GM10248 (cell line): Measurements from ENCODE around the gene ANKRD37.

Source experiments
- CTCF ChIA-PET: fragments of 300-600 bp; sonication (Branson Sonifier 250); formaldehyde crosslinking; extraction: SDS; loops from one replicate; lab custom pipeline; 2021; ENCODE audit warnings: antibody characterized with exemption; lab: Yijun Ruan, JAX
- POLR2A ChIA-PET: fragments of 350-650 bp; sonication (Branson Sonifier 250); formaldehyde crosslinking; extraction: SDS; loops from one replicate; lab custom pipeline; 2020; ENCODE audit warnings: antibody characterized with exemption; lab: Yijun Ruan, JAX
- DNase-seq: peaks from one replicate; pipeline ENCODE4 v3.0.0; 2012; ENCODE audit errors: extremely low spot score
- TF ChIP-seq, protein P1 (sequence below): IDR thresholded peaks from 2 replicates; pipeline ENCODE4 v1.5.1; 2012; ENCODE audit warnings: mild to moderate bottlenecking, low read depth; ENCODE audit errors: extremely low read depth, missing control alignments, control extremely low read depth

ANKRD37 gene

DNA sequence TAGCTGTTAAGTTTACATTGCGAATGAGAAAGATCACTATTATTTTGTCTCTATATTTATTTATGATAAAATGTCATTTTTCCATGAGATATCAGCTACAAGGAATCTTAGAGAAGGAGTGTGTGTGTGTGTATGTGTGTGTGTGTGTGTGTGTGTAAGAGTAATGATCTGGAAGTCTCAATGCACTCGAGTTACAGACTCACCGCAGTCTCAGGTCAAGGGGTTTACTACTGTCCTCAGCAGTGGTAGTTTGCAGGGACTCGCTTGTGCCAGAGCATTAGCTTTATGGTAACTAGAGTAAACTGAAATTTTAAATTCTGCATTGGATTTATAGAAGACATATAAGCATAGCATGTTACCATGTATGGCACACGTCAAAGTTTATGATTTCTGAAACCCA lies 31.8 kb upstream of the ANKRD37 start:
- ChIA-PET POLR2A (no interaction called here), CTCF (interaction anchor here (0.8 to 1.4 kb wide), 5 partner anchors 9 to 20 kb away, joined by 3 to 6 read pairs (median 3); no protein-coding TSS in a partner anchor)
- TF ChIP-seq, protein P1, sequence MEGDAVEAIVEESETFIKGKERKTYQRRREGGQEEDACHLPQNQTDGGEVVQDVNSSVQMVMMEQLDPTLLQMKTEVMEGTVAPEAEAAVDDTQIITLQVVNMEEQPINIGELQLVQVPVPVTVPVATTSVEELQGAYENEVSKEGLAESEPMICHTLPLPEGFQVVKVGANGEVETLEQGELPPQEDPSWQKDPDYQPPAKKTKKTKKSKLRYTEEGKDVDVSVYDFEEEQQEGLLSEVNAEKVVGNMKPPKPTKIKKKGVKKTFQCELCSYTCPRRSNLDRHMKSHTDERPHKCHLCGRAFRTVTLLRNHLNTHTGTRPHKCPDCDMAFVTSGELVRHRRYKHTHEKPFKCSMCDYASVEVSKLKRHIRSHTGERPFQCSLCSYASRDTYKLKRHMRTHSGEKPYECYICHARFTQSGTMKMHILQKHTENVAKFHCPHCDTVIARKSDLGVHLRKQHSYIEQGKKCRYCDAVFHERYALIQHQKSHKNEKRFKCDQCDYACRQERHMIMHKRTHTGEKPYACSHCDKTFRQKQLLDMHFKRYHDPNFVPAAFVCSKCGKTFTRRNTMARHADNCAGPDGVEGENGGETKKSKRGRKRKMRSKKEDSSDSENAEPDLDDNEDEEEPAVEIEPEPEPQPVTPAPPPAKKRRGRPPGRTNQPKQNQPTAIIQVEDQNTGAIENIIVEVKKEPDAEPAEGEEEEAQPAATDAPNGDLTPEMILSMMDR, result no peak
- DNase-seq, result no peak

- ChIA-PET POLR2A (no interaction called here), CTCF (interaction anchor here (0.6 to 1.7 kb wide), 3 partner anchors 17 to 228 kb away, joined by 3 to 5 read pairs (median 4); no protein-coding TSS in a partner anchor)
- no peak for DNase-seq
- TF ChIP-seq, protein P1, result no peak
These were observed 26.9 kb upstream of the ANKRD37 start for GRCh38 chr4:185369731-185370130.

GRCh38 chr4:185370268-185370949 lies 26.2 kb upstream of the ANKRD37 start:
- ChIA-PET CTCF (interaction anchor here (0.6 to 1.7 kb wide), 5 partner anchors 16 to 228 kb away, joined by 3 to 5 read pairs (median 3); no protein-coding TSS in a partner anchor), POLR2A (interaction anchor here (0.5 kb wide), 1 partner anchor 102 kb away, joined by 3 read pairs; no protein-coding TSS in a partner anchor)
- no peak for DNase-seq

GRCh38 chr4:185371702-185372101 lies 24.9 kb upstream of the ANKRD37 start:
- no peak for DNase-seq
- TF ChIP-seq, protein P1, result no peak
- ChIA-PET CTCF (interaction anchor here (2.5 kb wide), 1 partner anchor 9 kb away, joined by 5 read pairs; no protein-coding TSS in a partner anchor), POLR2A (no interaction called here)

More at GRCh38 chr4:185370268-185370949, 26.2 kb upstream of the ANKRD37 start:
- TF ChIP-seq, protein P1, result no peak

DNA sequence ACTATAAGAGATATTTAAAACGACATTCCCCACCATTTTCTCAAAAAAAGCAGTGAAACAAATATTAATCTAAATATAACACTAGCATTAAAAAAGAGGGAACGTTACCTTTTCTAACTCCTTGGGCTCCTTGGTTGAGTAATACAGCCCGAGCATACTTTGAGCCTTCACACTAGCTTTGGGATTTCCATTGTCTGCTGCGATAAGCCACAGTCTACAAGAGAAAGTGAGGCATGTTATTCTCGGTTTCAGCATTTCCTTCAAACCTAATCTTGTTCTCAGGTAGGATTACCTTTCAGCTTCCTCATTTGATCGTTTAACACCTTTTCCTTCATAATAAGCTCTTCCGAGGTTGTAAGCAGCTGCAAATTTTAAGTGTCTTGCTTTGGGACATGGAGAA lies 22.6 kb upstream of the ANKRD37 start:
- no peak for DNase-seq
- CTCF ChIA-PET, result interaction anchor here (1.0 to 2.5 kb wide), 5 partner anchors 9 to 114 kb away, joined by 3 to 5 read pairs (median 3); no protein-coding TSS in a partner anchor
- TF ChIP-seq, protein P1, result no peak
- POLR2A ChIA-PET, result no interaction called here

GRCh38 chr4:185374573-185374972 lies 22.1 kb upstream of the ANKRD37 start:
- POLR2A ChIA-PET, result no interaction called here
- CTCF ChIA-PET, result interaction anchor here (1.0 to 1.4 kb wide), 4 partner anchors 10 to 115 kb away, joined by 3 to 4 read pairs (median 3); no protein-coding TSS in a partner anchor
- no peak for DNase-seq
- TF ChIP-seq, protein P1, result no peak
